Prostate gland (tissue), 2 donors: Measurements from ENCODE around the gene CDK5RAP3.
A peak's percentile ranks its signal among the peaks of the same experiment; 100 is the strongest.

ENCODE experiments used
- CTCF ChIP-seq, 4 experiments: fragments of 200-600 bp in 2 of 4; fragments of 450-650 bp in 2 of 4; sonication (generic) in 2 of 4; IDR thresholded peaks; 1 replicate in 3 of 4; 2 replicates in 1 of 4; pipeline ENCODE4 v1.5.1; 2016 to 2019; ENCODE audit warnings: antibody characterized with exemption in 4 of 4, mild to moderate bottlenecking in 2 of 4, moderate library complexity in 2 of 4
- POLR2A ChIP-seq: fragments of 450-650 bp; IDR thresholded peaks from one replicate; pipeline ENCODE4 v1.6.1; 2016; ENCODE audit warnings: antibody characterized with exemption, mild to moderate bottlenecking
- POLR2AphosphoS5 ChIP-seq: sonication (generic); formaldehyde crosslinking; IDR thresholded peaks from one replicate; pipeline ENCODE4 v1.6.1; 2017; ENCODE audit warnings: antibody characterized with exemption

DNA sequence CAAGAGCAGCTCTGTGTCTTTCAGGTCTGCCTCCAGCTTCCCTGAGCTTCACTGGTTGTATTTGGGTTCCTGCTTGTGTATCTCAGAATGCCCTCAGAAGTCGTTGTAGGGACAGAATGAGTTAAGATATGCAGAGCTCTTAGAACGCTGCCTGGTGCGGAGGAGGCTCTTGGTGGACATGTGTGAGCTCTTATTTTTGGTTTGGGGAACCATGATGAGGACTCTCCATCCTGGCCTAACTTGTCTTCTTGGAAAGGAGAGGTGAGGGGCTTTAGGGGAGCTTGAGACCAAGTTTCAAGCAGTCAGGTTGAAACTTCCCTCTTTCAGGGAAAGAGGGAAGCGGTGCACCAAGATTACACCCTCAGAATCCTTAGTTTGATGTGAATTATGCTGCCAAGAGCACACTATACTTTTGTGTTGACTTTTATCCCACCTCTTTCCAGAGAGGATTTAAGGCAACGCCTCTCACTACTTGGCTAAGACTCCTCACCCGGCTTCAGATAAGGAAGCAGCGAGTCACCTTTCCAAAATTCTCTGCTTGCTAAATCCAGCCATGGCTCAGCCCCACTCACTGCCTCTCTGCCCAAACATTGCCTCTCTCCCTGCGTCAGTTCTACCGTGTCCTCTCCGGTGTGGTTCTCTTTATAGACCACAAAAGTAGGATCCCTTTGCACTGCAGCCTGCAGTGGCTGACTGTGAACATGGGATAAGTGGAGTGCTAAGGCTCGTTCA lies 12.7 kb downstream of the CDK5RAP3 start:
- TF ChIP-seq CTCF (IDR thresholded peaks at IDR 0.05) (no peak), POLR2AphosphoS5 (peak; percentile 46), POLR2A (no peak)
